Measurements from ENCODE around the gene GRK1. TPM values are rescaled to one million over a fixed set of nuclear protein-coding genes. Genes with fewer than 3 reads are reported as not detected.
"Not testable (repeated sequence)": the region's sequence is repeated elsewhere in the genome, so short reads cannot be mapped to it uniquely, and the experiment has no call there.

The GRK1 gene
- total and polyA plus RNA-seq, 2 of the 8 experiments (the other 6 are each of a cell fraction or from before 2014, with no cell fraction given), result 0.12 TPM; not detected in 1

GRCh38 chr13:113621498-113621897 lies 45.5 kb upstream of the GRK1 start:
- H2AFZ ChIP-seq (ENCODE audit: low read length); H3K18ac ChIP-seq (ENCODE audit: extremely low read depth, low read length); FAIRE-seq; H2BK120ac ChIP-seq (replicated peaks; ENCODE audit: low read depth, low read length); H4K20me1 ChIP-seq (replicated peaks in 1 of 2; ENCODE audit: control insufficient read depth in 1 of 2, insufficient read depth in 2 of 2, low read length in 2 of 2); H4K8ac ChIP-seq (ENCODE audit: extremely low read depth, insufficient read depth, low read length); H2BK12ac ChIP-seq (ENCODE audit: low read depth, low read length); H2BK5ac ChIP-seq (ENCODE audit: low read depth, low read length); H3K4ac ChIP-seq (replicated peaks; ENCODE audit: insufficient read length, low read depth, low read length); H2AK5ac ChIP-seq (ENCODE audit: low read depth, low read length); H3K4me1 ChIP-seq (replicated peaks in 1 of 4; ENCODE audit: control insufficient read depth in 3 of 4, insufficient read depth in 4 of 4, low read length in 3 of 4); H3K27me3 ChIP-seq (replicated peaks in 1 of 4; ENCODE audit: control insufficient read depth in 3 of 4, extremely low read depth in 1 of 4, insufficient read depth in 3 of 4, low read length in 3 of 4); H2BK20ac ChIP-seq (ENCODE audit: low read length); H3K14ac ChIP-seq (ENCODE audit: insufficient read length); H3K23ac ChIP-seq (ENCODE audit: insufficient read length); H3K9ac ChIP-seq (replicated peaks in 1 of 4; ENCODE audit: extremely low read depth in 1 of 4, low read depth in 3 of 4, low read length in 3 of 4); H3K4me2 ChIP-seq (ENCODE audit: insufficient read depth in 1 of 2, low read depth in 2 of 2, low read length in 2 of 2); H4K91ac ChIP-seq (replicated peaks; ENCODE audit: insufficient read length, low read length); H2BK15ac ChIP-seq (ENCODE audit: low read length); H3K23me2 ChIP-seq (ENCODE audit: low read depth, low read length); H3K4me3 ChIP-seq (ENCODE audit: extremely low read depth in 1 of 4, insufficient read depth in 2 of 4, low read depth in 3 of 4, low read length in 4 of 4); H3K56ac ChIP-seq (replicated peaks; ENCODE audit: insufficient read length, low read depth, low read length); H3K79me1 ChIP-seq (ENCODE audit: low read depth, low read length); POLR2A ChIA-PET (ENCODE audit: partially characterized antibody); H3K27ac ChIP-seq (ENCODE audit: low read depth, low read length); H4K5ac ChIP-seq (ENCODE audit: insufficient read length, low read depth, low read length): not testable (repeated sequence)
- Histone ChIP-seq H3K36me3 (ENCODE audit: control insufficient read depth in 2 of 4, insufficient read depth in 4 of 4, low read length in 3 of 4) (peaks cover 0 to 21% (median 11%) of the 10 kb centered on the region in 4 experiments; a peak in 5 of 8 replicates), H3K79me2 (ENCODE audit: control insufficient read depth in 1 of 2, insufficient read depth in 2 of 2, low read length in 2 of 2) (peaks cover 0 to 20% of the 10 kb centered on the region in 2 experiments; a peak in 2 of 4 replicates), H3K9me3 (ENCODE audit: insufficient read depth in 2 of 2, low read depth in 1 of 2, low read length in 1 of 2) (peaks cover 0 to 14% of the 10 kb centered on the region in 2 experiments; a peak in 1 of 4 replicates)
- 69% methylated on average over 13 of the region's 13 CpGs; no CpG with 5 or more reads in 1 of the 2 experiments for WGBS, 2 experiments (ENCODE audit: extremely low coverage in 1 of 2, insufficient coverage in 1 of 2, insufficient read length in 1 of 2, insufficient replicate concordance in 2 of 2, low coverage in 1 of 2, low lambda C conversion rate in 2 of 2, missing lambda C conversion rate in 1 of 2)
- DNase-seq (ENCODE audit: low read depth in 1 of 2, low spot score in 2 of 2), result peak in 1 of 2 experiments; percentile 81
- CTCF ChIA-PET (ENCODE audit: partially characterized antibody), result interaction anchor here (0.6 to 1.4 kb wide), 12 partner anchors 9 to 562 kb away, joined by 3 to 5 read pairs (median 4); no protein-coding TSS in a partner anchor
- TF ChIP-seq RAD21 (IDR thresholded peaks at IDR 0.05 in 1 of 2, conservative IDR thresholded peaks at IDR 0.05 in 1 of 2; ENCODE audit: low read depth in 2 of 2, low read length in 2 of 2), result peak; percentile 55 to 62
- TF ChIP-seq CTCF (IDR thresholded peaks at IDR 0.05; ENCODE audit: control extremely low read depth in 1 of 3, insufficient read depth in 1 of 3, low read depth in 1 of 3, low read length in 3 of 3), result peak in 2 of 3 experiments; percentile 42 to 65; a peak in 3 of 4 replicates
